SK-N-SH (cell line): ENCODE measurements around the gene PRKAA2. TPM values are rescaled to one million over a fixed set of nuclear protein-coding genes. Genes with fewer than 3 reads are reported as not detected.

Experiments used
- CTCF ChIA-PET: fragments of 300-600, 350-600 bp; formaldehyde crosslinking; extraction: SDS; loops from one replicate; lab custom pipeline; 2021; lab: Yijun Ruan, JAX
- POLR2A ChIA-PET: fragments of 350-600 bp; sonication (Branson Sonifier 250); formaldehyde crosslinking; extraction: SDS; loops from one replicate; lab custom pipeline; 2020; ENCODE audit warnings: antibody characterized with exemption, inconsistent platforms; lab: Yijun Ruan, JAX
- DNase-seq: peaks from one replicate; pipeline ENCODE4 v3.0.0; 2012
- H2AFZ ChIP-seq: fragments of 200-600 bp; sonication (generic); 2 replicates; pipeline ENCODE4 v1.8.1; 2016; ENCODE audit warnings: antibody characterized with exemption, mild to moderate bottlenecking, low read depth
- H3F3A ChIP-seq: fragments of 200-600 bp; sonication (generic); replicated peaks from 2 replicates; pipeline ENCODE3; 2016; ENCODE audit warnings: antibody characterized with exemption, mild to moderate bottlenecking; ENCODE audit not compliant: insufficient read depth
- H3K27ac ChIP-seq, 2 experiments: fragments of 200-500 bp in 1 of 2; fragments of 200-600 bp in 1 of 2; sonication (Bioruptor generic) in 1 of 2; sonication (generic), shearing (Covaris generic) in 1 of 2; 2 replicates each; pipeline versions ENCODE4 v1.5.1 to v1.6.1; 2014 to 2016; ENCODE audit warnings: low read depth in 2 of 2, inconsistent platforms in 1 of 2, low read length in 1 of 2, mild to moderate bottlenecking in 1 of 2, mixed read lengths in 1 of 2
- H3K27me3 ChIP-seq: fragments of 200-600 bp; sonication (generic), shearing (Covaris generic); 2 replicates; pipeline ENCODE4 v1.6.1; 2016; ENCODE audit warnings: mixed run types; ENCODE audit not compliant: insufficient read depth
- H3K36me3 ChIP-seq, 2 experiments: fragments of 200-500 bp in 1 of 2; fragments of 200-600 bp in 1 of 2; sonication (Bioruptor generic) in 1 of 2; sonication (generic) in 1 of 2; replicated peaks in 1 of 2; 2 replicates each; pipeline versions ENCODE3 to v1.5.1; 2014 to 2016; ENCODE audit warnings: low read length in 1 of 2, mild to moderate bottlenecking in 1 of 2; ENCODE audit not compliant: insufficient read depth in 2 of 2, control insufficient read depth in 1 of 2
- H3K4me1 ChIP-seq, 2 experiments: fragments of 200-500 bp in 1 of 2; fragments of 200-600 bp in 1 of 2; sonication (Bioruptor generic) in 1 of 2; sonication (generic), shearing (Covaris generic) in 1 of 2; 2 replicates each; pipeline versions ENCODE4 v1.5.1 to v1.6.1; 2014 to 2016; ENCODE audit warnings: low read depth in 1 of 2, low read length in 1 of 2, mixed run types in 1 of 2; ENCODE audit not compliant: insufficient read depth in 2 of 2, control insufficient read depth in 1 of 2
- H3K4me2 ChIP-seq: fragments of 200-600 bp; sonication (generic), shearing (Covaris generic); 2 replicates; pipeline ENCODE4 v1.6.1; 2017; ENCODE audit warnings: mixed run types
- H3K4me3 ChIP-seq, 2 experiments: fragments of 200-500 bp in 1 of 2; fragments of 200-600 bp in 1 of 2; sonication (Bioruptor generic) in 1 of 2; sonication (generic), shearing (Covaris generic) in 1 of 2; 2 replicates each; pipeline versions ENCODE4 v1.5.1 to v1.8.1; 2014 to 2016; ENCODE audit warnings: low read depth in 2 of 2, inconsistent platforms in 1 of 2, low read length in 1 of 2, mild to moderate bottlenecking in 1 of 2, mixed read lengths in 1 of 2, moderate library complexity in 1 of 2
- H3K79me2 ChIP-seq: fragments of 200-600 bp; sonication (generic); 2 replicates; pipeline ENCODE4 v1.8.1; 2017; ENCODE audit warnings: mild to moderate bottlenecking; ENCODE audit not compliant: insufficient read depth
- H3K9ac ChIP-seq: fragments of 200-600 bp; sonication (generic); 2 replicates; pipeline ENCODE4 v1.6.1; 2017; ENCODE audit warnings: mixed run types
- H3K9me2 ChIP-seq: fragments of 200-600 bp; sonication (generic); 2 replicates; pipeline ENCODE4 v1.6.1; 2017; ENCODE audit warnings: mixed run types
- H3K9me3 ChIP-seq: fragments of 200-600 bp; sonication (generic); 2 replicates; pipeline ENCODE4 v1.6.1; 2017; ENCODE audit warnings: mixed run types, mild to moderate bottlenecking, moderate library complexity
- H4K20me1 ChIP-seq: fragments of 200-600 bp; sonication (generic); 2 replicates; pipeline ENCODE4 v1.6.1; 2017; ENCODE audit warnings: mild to moderate bottlenecking, mixed run types; ENCODE audit not compliant: insufficient read depth
- ELF1 ChIP-seq: IDR thresholded peaks from 2 replicates; pipeline ENCODE4 v1.4.0; 2012
- EZH2phosphoT487 ChIP-seq: fragments of 200-600 bp; sonication (generic); IDR thresholded peaks from 2 replicates; pipeline ENCODE4 v1.6.1; 2017; ENCODE audit warnings: low read depth, mixed run types, mild to moderate bottlenecking, antibody characterized with exemption, moderate library complexity, borderline replicate concordance
- FOSL2 ChIP-seq: IDR thresholded peaks from 2 replicates; pipeline ENCODE4 v1.4.0; 2012; ENCODE audit warnings: low read depth, mild to moderate bottlenecking, moderate library complexity, borderline replicate concordance
- FOXJ3 ChIP-seq: sonication (generic); formaldehyde crosslinking; IDR thresholded peaks from 2 replicates; pipeline ENCODE4 v1.5.1; 2020; ENCODE audit warnings: mild to moderate bottlenecking, missing genetic modification reagents
- GABPA ChIP-seq: IDR thresholded peaks from 2 replicates; pipeline ENCODE4 v1.4.0; 2012; ENCODE audit warnings: low read depth, mild to moderate bottlenecking
- JUND ChIP-seq: IDR thresholded peaks from 2 replicates; pipeline ENCODE4 v1.4.0; 2012
- MEF2A ChIP-seq: IDR thresholded peaks from 2 replicates; pipeline ENCODE4 v1.4.0; 2012; ENCODE audit warnings: low read depth, borderline replicate concordance
- POLR2AphosphoS5 ChIP-seq: IDR thresholded peaks from 2 replicates; pipeline ENCODE4 v1.6.1; 2012; ENCODE audit warnings: low read depth, low read length
- RAD21 ChIP-seq: IDR thresholded peaks from 2 replicates; pipeline ENCODE4 v1.6.1; 2012; ENCODE audit warnings: mild to moderate bottlenecking, low read length
- SIN3A ChIP-seq: IDR thresholded peaks from 2 replicates; pipeline ENCODE4 v1.6.1; 2012; ENCODE audit warnings: low read depth, mild to moderate bottlenecking, low read length, moderate library complexity, borderline replicate concordance
- YY1 ChIP-seq: IDR thresholded peaks from 2 replicates; pipeline ENCODE4 v1.4.0; 2012; ENCODE audit warnings: low read depth, mild to moderate bottlenecking
- WGBS: methylation state at CpG from one replicate; pipeline ENCODE4 v1.1.6; 2017; ENCODE audit warnings: low lambda C conversion rate; 5-methylcytosine and 5-hydroxymethylcytosine counted together
- polyA plus RNA-seq, 3 experiments: library from polyadenylated mRNA; depleted of rRNA; stranded (reverse); fragments of >200 nt; gene quantifications; 2 replicates each; pipeline ENCODE4 v1.2.3, GENCODE V29; 2012
- TF ChIP-seq, protein P1 (sequence below): IDR thresholded peaks from 2 replicates; pipeline ENCODE4 v1.6.1; 2012; ENCODE audit warnings: mild to moderate bottlenecking, low read depth, low read length, moderate library complexity
- TF ChIP-seq, protein P2 (sequence below): IDR thresholded peaks from 2 replicates; pipeline ENCODE4 v1.4.0; 2012; ENCODE audit warnings: low read depth
- TF ChIP-seq, protein P3 (sequence below): fragments of 200-600 bp; sonication (generic); IDR thresholded peaks from 2 replicates; pipeline ENCODE4 v1.6.1; 2017; ENCODE audit warnings: antibody characterized with exemption, mild to moderate bottlenecking, moderate library complexity
- TF ChIP-seq, protein P4 (sequence below): fragments of 150-350 bp; IDR thresholded peaks from 2 replicates; pipeline ENCODE4 v1.6.1; 2017; ENCODE audit warnings: antibody characterized with exemption, low read length, low read depth, borderline replicate concordance
- TF ChIP-seq, protein P5 (sequence below): IDR thresholded peaks from 2 replicates; pipeline ENCODE4 v1.4.0; 2012; ENCODE audit warnings: low read depth, borderline replicate concordance
- TF ChIP-seq, protein P6 (sequence below): IDR thresholded peaks from 2 replicates; pipeline ENCODE4 v1.4.0; 2012; ENCODE audit warnings: low read depth, borderline replicate concordance

Gene PRKAA2
- polyA plus RNA-seq, 1 of the 3 experiments (the other 2 are of a cell fraction), result 1.5 TPM

DNA sequence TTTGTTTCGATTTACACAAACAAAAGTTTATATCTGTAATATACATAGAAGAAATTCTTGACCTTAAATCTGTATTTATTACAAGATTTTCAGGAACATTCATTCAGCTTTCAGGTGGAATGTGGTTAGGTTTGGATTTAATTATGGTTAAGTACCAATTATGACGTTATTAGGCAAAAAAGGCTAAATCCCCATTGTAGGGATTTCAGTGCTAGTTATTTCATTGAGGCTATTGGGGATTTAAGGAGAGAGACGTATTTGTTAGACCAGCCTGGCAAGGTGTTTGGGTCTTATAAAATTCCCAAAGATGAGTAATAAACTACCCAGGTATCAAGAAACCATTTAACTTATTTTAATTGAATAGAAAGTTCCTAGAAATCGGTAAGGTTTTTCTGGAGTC is 26.0 kb downstream of the PRKAA2 start:
- TF ChIP-seq, protein P1, sequence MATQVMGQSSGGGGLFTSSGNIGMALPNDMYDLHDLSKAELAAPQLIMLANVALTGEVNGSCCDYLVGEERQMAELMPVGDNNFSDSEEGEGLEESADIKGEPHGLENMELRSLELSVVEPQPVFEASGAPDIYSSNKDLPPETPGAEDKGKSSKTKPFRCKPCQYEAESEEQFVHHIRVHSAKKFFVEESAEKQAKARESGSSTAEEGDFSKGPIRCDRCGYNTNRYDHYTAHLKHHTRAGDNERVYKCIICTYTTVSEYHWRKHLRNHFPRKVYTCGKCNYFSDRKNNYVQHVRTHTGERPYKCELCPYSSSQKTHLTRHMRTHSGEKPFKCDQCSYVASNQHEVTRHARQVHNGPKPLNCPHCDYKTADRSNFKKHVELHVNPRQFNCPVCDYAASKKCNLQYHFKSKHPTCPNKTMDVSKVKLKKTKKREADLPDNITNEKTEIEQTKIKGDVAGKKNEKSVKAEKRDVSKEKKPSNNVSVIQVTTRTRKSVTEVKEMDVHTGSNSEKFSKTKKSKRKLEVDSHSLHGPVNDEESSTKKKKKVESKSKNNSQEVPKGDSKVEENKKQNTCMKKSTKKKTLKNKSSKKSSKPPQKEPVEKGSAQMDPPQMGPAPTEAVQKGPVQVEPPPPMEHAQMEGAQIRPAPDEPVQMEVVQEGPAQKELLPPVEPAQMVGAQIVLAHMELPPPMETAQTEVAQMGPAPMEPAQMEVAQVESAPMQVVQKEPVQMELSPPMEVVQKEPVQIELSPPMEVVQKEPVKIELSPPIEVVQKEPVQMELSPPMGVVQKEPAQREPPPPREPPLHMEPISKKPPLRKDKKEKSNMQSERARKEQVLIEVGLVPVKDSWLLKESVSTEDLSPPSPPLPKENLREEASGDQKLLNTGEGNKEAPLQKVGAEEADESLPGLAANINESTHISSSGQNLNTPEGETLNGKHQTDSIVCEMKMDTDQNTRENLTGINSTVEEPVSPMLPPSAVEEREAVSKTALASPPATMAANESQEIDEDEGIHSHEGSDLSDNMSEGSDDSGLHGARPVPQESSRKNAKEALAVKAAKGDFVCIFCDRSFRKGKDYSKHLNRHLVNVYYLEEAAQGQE, result no peak
- Histone ChIP-seq H3F3A (no peaks in the 10 kb centered on the region), H3K9ac (no peak overlapping the region), H3K4me1 (no peaks in the 10 kb centered on the region), H4K20me1 (no peaks in the 10 kb centered on the region), H3K27ac (no peak overlapping the region), H2AFZ (no peak overlapping the region), H3K9me2 (no peaks in the 10 kb centered on the region; the same call in 1 of the 2 replicates), H3K27me3 (no peaks in the 10 kb centered on the region), H3K36me3 (no peaks in the 10 kb centered on the region), H3K79me2 (no peaks in the 10 kb centered on the region), H3K4me3 (no peak overlapping the region), H3K4me2 (no peak overlapping the region), H3K9me3 (no peaks in the 10 kb centered on the region)
- CTCF ChIA-PET, result interaction anchor here (1.6 kb wide), 1 partner anchor 27 kb away, joined by 3 read pairs; no protein-coding TSS in a partner anchor
- POLR2A ChIA-PET, result no interaction called here
- no peak for DNase-seq
- WGBS, result 96% methylated on average over 4 of the region's 4 CpGs

DNA sequence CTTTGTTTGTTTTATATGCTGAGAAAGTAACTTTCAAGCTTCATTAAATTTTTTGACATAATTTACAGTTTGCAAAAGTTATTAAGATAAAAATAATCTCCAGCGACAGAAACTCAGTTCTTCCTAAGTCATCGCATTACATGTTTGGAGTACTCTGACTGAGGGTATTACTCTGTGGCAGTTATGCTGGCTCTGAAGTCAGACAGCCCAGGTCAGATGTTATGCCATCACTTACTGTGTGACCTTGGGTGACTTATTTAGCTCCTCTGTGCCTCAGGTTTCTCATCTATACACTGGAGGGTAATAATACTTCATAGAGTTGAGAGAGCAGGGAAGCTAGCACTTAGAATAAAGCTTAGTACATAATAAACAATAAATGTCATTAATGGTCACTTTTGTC is 26.4 kb downstream of the PRKAA2 start:
- no peaks in the 10 kb centered on the region for H3K36me3 ChIP-seq
- no peaks in the 10 kb centered on the region for H3F3A ChIP-seq
- no peak overlapping the region for H3K27ac ChIP-seq
- H3K27me3 ChIP-seq, result no peaks in the 10 kb centered on the region
- CTCF ChIA-PET, result interaction anchor here (1.6 kb wide), 1 partner anchor 27 kb away, joined by 3 read pairs; no protein-coding TSS in a partner anchor
- DNase-seq, result no peak
- H2AFZ ChIP-seq, result no peak overlapping the region
- POLR2A ChIA-PET, result no interaction called here
- H4K20me1 ChIP-seq, result no peaks in the 10 kb centered on the region
- no peak for TF ChIP-seq EZH2phosphoT487
- TF ChIP-seq JUND, result no peak
- TF ChIP-seq YY1, result no peak
- TF ChIP-seq POLR2AphosphoS5, result no peak
- TF ChIP-seq MEF2A, result no peak
- TF ChIP-seq, protein P2, sequence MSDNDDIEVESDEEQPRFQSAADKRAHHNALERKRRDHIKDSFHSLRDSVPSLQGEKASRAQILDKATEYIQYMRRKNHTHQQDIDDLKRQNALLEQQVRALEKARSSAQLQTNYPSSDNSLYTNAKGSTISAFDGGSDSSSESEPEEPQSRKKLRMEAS, result no peak
- no peak for TF ChIP-seq ELF1
- TF ChIP-seq RAD21, result no peak
- TF ChIP-seq, protein P3, sequence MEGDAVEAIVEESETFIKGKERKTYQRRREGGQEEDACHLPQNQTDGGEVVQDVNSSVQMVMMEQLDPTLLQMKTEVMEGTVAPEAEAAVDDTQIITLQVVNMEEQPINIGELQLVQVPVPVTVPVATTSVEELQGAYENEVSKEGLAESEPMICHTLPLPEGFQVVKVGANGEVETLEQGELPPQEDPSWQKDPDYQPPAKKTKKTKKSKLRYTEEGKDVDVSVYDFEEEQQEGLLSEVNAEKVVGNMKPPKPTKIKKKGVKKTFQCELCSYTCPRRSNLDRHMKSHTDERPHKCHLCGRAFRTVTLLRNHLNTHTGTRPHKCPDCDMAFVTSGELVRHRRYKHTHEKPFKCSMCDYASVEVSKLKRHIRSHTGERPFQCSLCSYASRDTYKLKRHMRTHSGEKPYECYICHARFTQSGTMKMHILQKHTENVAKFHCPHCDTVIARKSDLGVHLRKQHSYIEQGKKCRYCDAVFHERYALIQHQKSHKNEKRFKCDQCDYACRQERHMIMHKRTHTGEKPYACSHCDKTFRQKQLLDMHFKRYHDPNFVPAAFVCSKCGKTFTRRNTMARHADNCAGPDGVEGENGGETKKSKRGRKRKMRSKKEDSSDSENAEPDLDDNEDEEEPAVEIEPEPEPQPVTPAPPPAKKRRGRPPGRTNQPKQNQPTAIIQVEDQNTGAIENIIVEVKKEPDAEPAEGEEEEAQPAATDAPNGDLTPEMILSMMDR, result no peak
- TF ChIP-seq, protein P4, sequence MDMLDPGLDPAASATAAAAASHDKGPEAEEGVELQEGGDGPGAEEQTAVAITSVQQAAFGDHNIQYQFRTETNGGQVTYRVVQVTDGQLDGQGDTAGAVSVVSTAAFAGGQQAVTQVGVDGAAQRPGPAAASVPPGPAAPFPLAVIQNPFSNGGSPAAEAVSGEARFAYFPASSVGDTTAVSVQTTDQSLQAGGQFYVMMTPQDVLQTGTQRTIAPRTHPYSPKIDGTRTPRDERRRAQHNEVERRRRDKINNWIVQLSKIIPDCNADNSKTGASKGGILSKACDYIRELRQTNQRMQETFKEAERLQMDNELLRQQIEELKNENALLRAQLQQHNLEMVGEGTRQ, result no peak
- TF ChIP-seq, protein P5, sequence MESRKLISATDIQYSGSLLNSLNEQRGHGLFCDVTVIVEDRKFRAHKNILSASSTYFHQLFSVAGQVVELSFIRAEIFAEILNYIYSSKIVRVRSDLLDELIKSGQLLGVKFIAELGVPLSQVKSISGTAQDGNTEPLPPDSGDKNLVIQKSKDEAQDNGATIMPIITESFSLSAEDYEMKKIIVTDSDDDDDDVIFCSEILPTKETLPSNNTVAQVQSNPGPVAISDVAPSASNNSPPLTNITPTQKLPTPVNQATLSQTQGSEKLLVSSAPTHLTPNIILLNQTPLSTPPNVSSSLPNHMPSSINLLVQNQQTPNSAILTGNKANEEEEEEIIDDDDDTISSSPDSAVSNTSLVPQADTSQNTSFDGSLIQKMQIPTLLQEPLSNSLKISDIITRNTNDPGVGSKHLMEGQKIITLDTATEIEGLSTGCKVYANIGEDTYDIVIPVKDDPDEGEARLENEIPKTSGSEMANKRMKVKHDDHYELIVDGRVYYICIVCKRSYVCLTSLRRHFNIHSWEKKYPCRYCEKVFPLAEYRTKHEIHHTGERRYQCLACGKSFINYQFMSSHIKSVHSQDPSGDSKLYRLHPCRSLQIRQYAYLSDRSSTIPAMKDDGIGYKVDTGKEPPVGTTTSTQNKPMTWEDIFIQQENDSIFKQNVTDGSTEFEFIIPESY, result no peak
- no peak for TF ChIP-seq FOSL2
- TF ChIP-seq, protein P6, sequence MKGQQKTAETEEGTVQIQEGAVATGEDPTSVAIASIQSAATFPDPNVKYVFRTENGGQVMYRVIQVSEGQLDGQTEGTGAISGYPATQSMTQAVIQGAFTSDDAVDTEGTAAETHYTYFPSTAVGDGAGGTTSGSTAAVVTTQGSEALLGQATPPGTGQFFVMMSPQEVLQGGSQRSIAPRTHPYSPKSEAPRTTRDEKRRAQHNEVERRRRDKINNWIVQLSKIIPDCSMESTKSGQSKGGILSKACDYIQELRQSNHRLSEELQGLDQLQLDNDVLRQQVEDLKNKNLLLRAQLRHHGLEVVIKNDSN, result no peak
- TF ChIP-seq SIN3A, result no peak
- TF ChIP-seq FOXJ3 (CRISPR knock-in tag), result no peak
- no peak for TF ChIP-seq GABPA
- WGBS, result 98% methylated on average over 2 of the region's 2 CpGs
- no peaks in the 10 kb centered on the region; the same call in 1 of the 2 replicates for H3K9me2 ChIP-seq
- no peak overlapping the region for H3K4me3 ChIP-seq
- H3K4me1 ChIP-seq, result no peaks in the 10 kb centered on the region
- no peaks in the 10 kb centered on the region for H3K9me3 ChIP-seq
- no peak overlapping the region for H3K4me2 ChIP-seq
- H3K9ac ChIP-seq, result no peak overlapping the region
- no peaks in the 10 kb centered on the region for H3K79me2 ChIP-seq
